GM23338 (cell line): Measurements from ENCODE around the gene SLC4A7.

Source experiments
- CTCF ChIP-seq, 2 experiments: fragments of 200-600 bp in 1 of 2; sonication (generic) in 1 of 2; conservative IDR thresholded peaks; 2 replicates each; pipeline versions ENCODE4 v1.5.1 to v1.6.1; 2016 to 2017; ENCODE audit warnings: antibody characterized with exemption in 2 of 2, low read depth in 2 of 2, mild to moderate bottlenecking in 2 of 2, moderate library complexity in 1 of 2
- ETS1 ChIP-seq: IDR thresholded peaks from 2 replicates; pipeline ENCODE4 v1.6.1; 2016; ENCODE audit warnings: antibody characterized with exemption
- EZH2 ChIP-seq: fragments of 200-600 bp; sonication (generic); IDR thresholded peaks from one replicate; pipeline ENCODE4 v1.8.0; 2017; ENCODE audit warnings: antibody characterized with exemption, mild to moderate bottlenecking, low read depth; ENCODE audit not compliant: unreplicated experiment
- EZH2phosphoT487 ChIP-seq: fragments of 200-600 bp; sonication (generic); IDR thresholded peaks from one replicate; pipeline ENCODE4 v1.8.1; 2018; ENCODE audit warnings: antibody characterized with exemption; ENCODE audit not compliant: unreplicated experiment
- POLR2AphosphoS5 ChIP-seq: IDR thresholded peaks from 2 replicates; pipeline ENCODE4 v1.6.1; 2016; ENCODE audit warnings: antibody characterized with exemption, low read depth
- TF ChIP-seq, protein P1 (sequence below): IDR thresholded peaks from one replicate; pipeline ENCODE4 v1.6.1; 2018; ENCODE audit warnings: antibody characterized with exemption; ENCODE audit not compliant: unreplicated experiment

- TF ChIP-seq CTCF (conservative IDR thresholded peaks at IDR 0.05; ENCODE audit: low read depth in 2 of 2) (no peak), EZH2phosphoT487 (no peak), EZH2 (no peak), ETS1 (no peak), POLR2AphosphoS5 (no peak)
- TF ChIP-seq, protein P1, sequence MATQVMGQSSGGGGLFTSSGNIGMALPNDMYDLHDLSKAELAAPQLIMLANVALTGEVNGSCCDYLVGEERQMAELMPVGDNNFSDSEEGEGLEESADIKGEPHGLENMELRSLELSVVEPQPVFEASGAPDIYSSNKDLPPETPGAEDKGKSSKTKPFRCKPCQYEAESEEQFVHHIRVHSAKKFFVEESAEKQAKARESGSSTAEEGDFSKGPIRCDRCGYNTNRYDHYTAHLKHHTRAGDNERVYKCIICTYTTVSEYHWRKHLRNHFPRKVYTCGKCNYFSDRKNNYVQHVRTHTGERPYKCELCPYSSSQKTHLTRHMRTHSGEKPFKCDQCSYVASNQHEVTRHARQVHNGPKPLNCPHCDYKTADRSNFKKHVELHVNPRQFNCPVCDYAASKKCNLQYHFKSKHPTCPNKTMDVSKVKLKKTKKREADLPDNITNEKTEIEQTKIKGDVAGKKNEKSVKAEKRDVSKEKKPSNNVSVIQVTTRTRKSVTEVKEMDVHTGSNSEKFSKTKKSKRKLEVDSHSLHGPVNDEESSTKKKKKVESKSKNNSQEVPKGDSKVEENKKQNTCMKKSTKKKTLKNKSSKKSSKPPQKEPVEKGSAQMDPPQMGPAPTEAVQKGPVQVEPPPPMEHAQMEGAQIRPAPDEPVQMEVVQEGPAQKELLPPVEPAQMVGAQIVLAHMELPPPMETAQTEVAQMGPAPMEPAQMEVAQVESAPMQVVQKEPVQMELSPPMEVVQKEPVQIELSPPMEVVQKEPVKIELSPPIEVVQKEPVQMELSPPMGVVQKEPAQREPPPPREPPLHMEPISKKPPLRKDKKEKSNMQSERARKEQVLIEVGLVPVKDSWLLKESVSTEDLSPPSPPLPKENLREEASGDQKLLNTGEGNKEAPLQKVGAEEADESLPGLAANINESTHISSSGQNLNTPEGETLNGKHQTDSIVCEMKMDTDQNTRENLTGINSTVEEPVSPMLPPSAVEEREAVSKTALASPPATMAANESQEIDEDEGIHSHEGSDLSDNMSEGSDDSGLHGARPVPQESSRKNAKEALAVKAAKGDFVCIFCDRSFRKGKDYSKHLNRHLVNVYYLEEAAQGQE = no peak
These were observed 54.3 kb downstream of the SLC4A7 start for GRCh38 chr3:27429909-27430308.
